Measurements from ENCODE around the gene PTX3. TPM values are rescaled to one million over a fixed set of nuclear protein-coding genes. Genes with fewer than 3 reads are reported as not detected.

The PTX3 gene
- total and polyA plus RNA-seq, 7 donors: 0.19 to 21.8 (median 0.63) TPM

DNA sequence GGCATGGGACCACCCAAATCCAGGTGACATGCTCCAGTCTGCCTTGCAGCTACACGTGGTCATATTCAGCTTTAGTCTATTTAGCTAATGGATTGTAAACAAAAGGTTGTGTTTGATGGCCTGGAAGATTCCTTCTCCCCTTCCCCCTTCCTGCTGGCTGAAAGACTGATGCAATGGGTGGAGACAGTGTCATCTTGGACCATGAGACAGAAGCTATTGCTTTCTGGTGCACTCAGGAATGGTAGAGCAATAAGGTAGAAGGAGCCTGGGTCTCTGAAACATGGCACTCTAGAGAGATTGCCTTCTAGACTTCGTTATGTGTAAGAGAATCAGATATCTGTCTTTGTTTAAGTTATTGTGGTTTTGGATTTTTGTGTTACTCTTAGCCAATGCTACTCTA is 25.7 kb upstream of the PTX3 start:
- H3K27me3 ChIP-seq (ENCODE audit: insufficient read depth in 3 of 3, low read length in 2 of 3): no peaks in the 10 kb centered on the region
- H3K36me3 ChIP-seq (ENCODE audit: insufficient read depth in 1 of 2, low read depth in 1 of 2): no peaks in the 10 kb centered on the region
- no peak overlapping the region for H3K27ac ChIP-seq
- intact Hi-C loops (cut with DNase I): no loop called here
- TF ChIP-seq, protein P1, sequence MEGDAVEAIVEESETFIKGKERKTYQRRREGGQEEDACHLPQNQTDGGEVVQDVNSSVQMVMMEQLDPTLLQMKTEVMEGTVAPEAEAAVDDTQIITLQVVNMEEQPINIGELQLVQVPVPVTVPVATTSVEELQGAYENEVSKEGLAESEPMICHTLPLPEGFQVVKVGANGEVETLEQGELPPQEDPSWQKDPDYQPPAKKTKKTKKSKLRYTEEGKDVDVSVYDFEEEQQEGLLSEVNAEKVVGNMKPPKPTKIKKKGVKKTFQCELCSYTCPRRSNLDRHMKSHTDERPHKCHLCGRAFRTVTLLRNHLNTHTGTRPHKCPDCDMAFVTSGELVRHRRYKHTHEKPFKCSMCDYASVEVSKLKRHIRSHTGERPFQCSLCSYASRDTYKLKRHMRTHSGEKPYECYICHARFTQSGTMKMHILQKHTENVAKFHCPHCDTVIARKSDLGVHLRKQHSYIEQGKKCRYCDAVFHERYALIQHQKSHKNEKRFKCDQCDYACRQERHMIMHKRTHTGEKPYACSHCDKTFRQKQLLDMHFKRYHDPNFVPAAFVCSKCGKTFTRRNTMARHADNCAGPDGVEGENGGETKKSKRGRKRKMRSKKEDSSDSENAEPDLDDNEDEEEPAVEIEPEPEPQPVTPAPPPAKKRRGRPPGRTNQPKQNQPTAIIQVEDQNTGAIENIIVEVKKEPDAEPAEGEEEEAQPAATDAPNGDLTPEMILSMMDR (IDR thresholded peaks at IDR 0.05): no peak
- no peak for DNase-seq
- no peak for ATAC-seq
- H3K4me3 ChIP-seq: no peak overlapping the region
- no peaks in the 10 kb centered on the region for H3K4me1 ChIP-seq
- WGBS, 3 donors: 65 to 73% (median 66%) methylated on average over 2 of the region's 2 CpGs
- H3K9me3 ChIP-seq: no peaks in the 10 kb centered on the region

DNA sequence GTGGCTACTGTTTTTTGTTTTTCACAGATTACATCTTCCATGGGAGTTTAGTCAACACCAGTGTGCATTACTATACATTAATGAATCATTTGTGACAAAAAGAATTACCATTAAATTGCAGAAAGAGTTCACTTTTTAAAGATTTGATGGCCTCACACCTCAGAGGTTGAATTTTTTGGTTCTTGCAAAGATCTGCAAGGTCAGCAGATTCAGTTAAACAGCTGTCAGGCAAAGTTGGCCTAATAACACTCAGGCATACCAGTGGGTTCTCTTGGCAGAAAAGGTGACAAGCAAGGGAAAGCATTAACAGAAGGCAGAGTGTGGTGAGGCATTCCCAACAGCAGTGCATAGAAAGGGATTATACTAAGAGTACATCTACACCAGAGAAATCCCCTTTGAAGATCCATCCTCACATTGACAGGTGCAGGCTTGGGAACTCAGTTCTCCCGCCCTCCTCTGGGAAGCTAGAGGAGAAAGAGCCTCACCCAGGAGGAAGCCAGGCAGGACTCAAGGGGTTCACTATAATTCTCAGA is 24.3 kb upstream of the PTX3 start:
- Histone ChIP-seq H3K27me3 (ENCODE audit: insufficient read depth in 3 of 3, low read length in 2 of 3) (no peaks in the 10 kb centered on the region), H3K27ac (no peak overlapping the region), H3K4me3 (no peak overlapping the region), H3K36me3 (ENCODE audit: insufficient read depth in 1 of 2, low read depth in 1 of 2) (no peaks in the 10 kb centered on the region), H3K4me1 (no peaks in the 10 kb centered on the region), H3K9me3 (no peaks in the 10 kb centered on the region)
- WGBS, 3 donors: 45 to 74% (median 60%) methylated on average over 1 of the region's 1 CpG
- TF ChIP-seq, protein P1 (IDR thresholded peaks at IDR 0.05): no peak
- DNase-seq (no peak), ATAC-seq (no peak)
- intact Hi-C loops (cut with DNase I): no loop called here

DNA sequence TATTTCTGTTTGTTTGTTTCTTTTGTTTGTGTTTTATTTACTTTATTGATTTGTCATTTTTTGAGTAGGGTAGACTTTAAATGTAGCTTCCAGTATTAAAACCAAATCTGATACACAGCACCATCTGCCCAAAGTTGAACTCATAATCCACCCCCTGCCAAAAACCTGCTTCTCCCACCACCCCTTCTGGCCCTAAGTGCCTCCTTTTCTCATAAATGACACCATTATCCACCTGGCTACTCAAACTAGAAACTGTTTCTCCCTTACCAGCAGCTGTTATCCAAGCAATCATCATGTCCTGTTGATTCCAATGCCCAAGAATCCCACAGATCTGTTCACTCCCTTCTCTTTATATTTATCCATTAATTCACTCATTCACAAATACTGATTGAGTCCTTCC is 21.8 kb upstream of the PTX3 start:
- Histone ChIP-seq H3K27ac (no peak overlapping the region), H3K9me3 (no peaks in the 10 kb centered on the region), H3K4me3 (no peak overlapping the region), H3K4me1 (no peaks in the 10 kb centered on the region), H3K27me3 (ENCODE audit: insufficient read depth in 3 of 3, low read length in 2 of 3) (no peaks in the 10 kb centered on the region), H3K36me3 (ENCODE audit: insufficient read depth in 1 of 2, low read depth in 1 of 2) (no peaks in the 10 kb centered on the region)
- intact Hi-C loops (cut with DNase I): no loop called here
- TF ChIP-seq, protein P1 (IDR thresholded peaks at IDR 0.05): no peak
- no peak for DNase-seq
- no peak for ATAC-seq

DNA sequence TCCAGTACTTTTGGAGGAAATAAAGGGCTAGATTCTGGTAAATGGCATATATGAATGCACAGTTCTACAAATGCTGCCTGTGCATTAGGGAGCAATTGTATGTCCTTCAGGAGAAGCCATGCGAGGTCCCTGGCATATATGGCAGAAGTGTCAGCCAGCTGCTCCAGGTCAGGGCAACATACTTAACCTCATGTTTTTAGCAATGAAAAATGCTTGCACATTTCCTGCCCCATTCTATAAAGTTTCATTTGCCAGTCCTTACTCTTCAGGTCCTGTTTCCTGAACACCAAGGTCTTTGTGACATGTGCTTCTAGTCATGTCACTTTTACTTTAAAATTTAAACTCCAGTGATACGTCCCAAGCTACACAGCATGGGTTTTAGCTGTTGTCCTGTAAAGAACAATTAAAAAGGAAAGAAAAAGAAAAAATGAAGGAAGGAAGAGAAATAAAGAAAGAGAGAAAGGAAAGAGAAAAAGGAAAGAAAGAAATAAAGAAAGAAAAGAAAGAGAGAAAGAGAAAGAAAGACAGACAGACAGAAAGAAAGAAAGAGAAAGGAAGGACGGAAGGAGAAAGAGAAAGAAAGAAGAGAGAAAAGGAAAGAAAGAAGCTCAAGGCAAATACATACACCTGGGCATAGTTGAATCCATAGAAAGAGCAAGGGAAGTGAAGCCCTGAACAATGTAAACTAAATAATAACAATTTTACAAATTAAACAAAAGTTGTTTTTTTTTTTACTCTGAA is 20.1 kb upstream of the PTX3 start:
- no peak for DNase-seq
- no peaks in the 10 kb centered on the region for H3K36me3 ChIP-seq (ENCODE audit: insufficient read depth in 1 of 2, low read depth in 1 of 2)
- H3K4me3 ChIP-seq: no peak overlapping the region
- 69 to 76% (median 72%) methylated on average over 3 of the region's 3 CpGs for WGBS, 3 donors
- TF ChIP-seq, protein P1 (IDR thresholded peaks at IDR 0.05): no peak
- intact Hi-C loops (cut with DNase I): no loop called here
- no peaks in the 10 kb centered on the region for H3K9me3 ChIP-seq
- no peaks in the 10 kb centered on the region for H3K4me1 ChIP-seq
- ATAC-seq: no peak
- H3K27me3 ChIP-seq (ENCODE audit: insufficient read depth in 3 of 3, low read length in 2 of 3): peaks cover 0 to 2% (median 0%) of the 10 kb centered on the region in 3 donors
- H3K27ac ChIP-seq: no peak overlapping the region

DNA sequence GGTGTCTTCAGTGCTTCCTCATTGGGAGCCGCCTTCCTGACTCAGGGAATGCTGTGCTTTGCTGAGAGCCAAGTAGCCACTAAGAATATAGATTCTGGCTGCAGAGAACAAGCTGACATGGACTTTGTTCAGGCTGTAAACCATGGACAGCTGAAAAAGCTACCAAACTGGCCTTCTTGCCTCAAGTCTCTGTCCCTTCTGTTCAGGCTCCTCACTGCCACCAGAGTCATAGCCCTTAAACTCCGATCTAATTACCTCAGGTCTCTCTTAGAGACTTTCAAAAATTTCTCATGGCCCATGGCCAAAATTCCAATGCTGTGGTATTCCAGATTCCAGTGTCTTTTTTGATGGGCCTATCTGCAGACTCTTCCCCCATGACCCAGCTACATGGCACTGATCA is 19.4 kb upstream of the PTX3 start:
- H3K27ac ChIP-seq: no peak overlapping the region
- H3K9me3 ChIP-seq: no peaks in the 10 kb centered on the region
- 74 to 76% (median 75%) methylated on average over 2 of the region's 2 CpGs for WGBS, 3 donors
- ATAC-seq (no peak), DNase-seq (no peak)
- H3K27me3 ChIP-seq (ENCODE audit: insufficient read depth in 3 of 3, low read length in 2 of 3): peaks cover 0 to 2% (median 0%) of the 10 kb centered on the region in 3 donors
- H3K4me3 ChIP-seq: no peak overlapping the region
- TF ChIP-seq, protein P1 (IDR thresholded peaks at IDR 0.05): no peak
- H3K4me1 ChIP-seq: no peaks in the 10 kb centered on the region
- H3K36me3 ChIP-seq (ENCODE audit: insufficient read depth in 1 of 2, low read depth in 1 of 2): no peaks in the 10 kb centered on the region
- intact Hi-C loops (cut with DNase I): no loop called here
